MCF 10A (cell line): ENCODE results near the gene SAE1. TPM values are rescaled to one million over a fixed set of nuclear protein-coding genes. Genes with fewer than 3 reads are reported as not detected.
A peak's percentile ranks its signal among the peaks of the same experiment; 100 is the strongest.

ENCODE experiments used
- BruUV-seq: library from RNA; stranded (reverse); fragments of 400-500 nt; replicated peaks from 2 replicates; lab custom pipeline; 2021; lab: Mats Ljungman, UMichigan
- CTCF ChIA-PET: fragments of 300-600 bp; sonication (Branson Sonifier 250); formaldehyde crosslinking; extraction: SDS; loops from one replicate; lab custom pipeline; 2021; ENCODE audit warnings: antibody characterized with exemption, inconsistent platforms; lab: Yijun Ruan, JAX
- POLR2A ChIA-PET: fragments of 300-600, 350-650 bp; sonication (Branson Sonifier 250); formaldehyde crosslinking; extraction: SDS; loops from one replicate; lab custom pipeline; 2020; ENCODE audit warnings: antibody characterized with exemption, inconsistent platforms; lab: Yijun Ruan, JAX
- DNase-seq: peaks from one replicate; pipeline ENCODE4 v3.0.0-alpha.2; 2018; ENCODE audit not compliant: unreplicated experiment
- H3K27ac Mint-ChIP-seq: one replicate; pipeline ENCODE4 v1.8.0; 2022; ENCODE audit warnings: mild to moderate bottlenecking, low read depth, mixed read lengths; ENCODE audit not compliant: unreplicated experiment
- H3K27me3 Mint-ChIP-seq: one replicate; pipeline ENCODE4 v1.8.0; 2022; ENCODE audit warnings: mixed read lengths; ENCODE audit not compliant: insufficient read depth, unreplicated experiment
- H3K36me3 Mint-ChIP-seq: one replicate; pipeline ENCODE4 v1.8.0; 2022; ENCODE audit warnings: mild to moderate bottlenecking, moderate library complexity, mixed read lengths; ENCODE audit not compliant: insufficient read depth, unreplicated experiment
- H3K4me1 Mint-ChIP-seq: one replicate; pipeline ENCODE4 v1.8.0; 2022; ENCODE audit warnings: mixed read lengths; ENCODE audit not compliant: insufficient read depth, unreplicated experiment
- H3K4me3 Mint-ChIP-seq: one replicate; pipeline ENCODE4 v1.8.0; 2022; ENCODE audit warnings: mild to moderate bottlenecking, moderate library complexity, mixed read lengths; ENCODE audit not compliant: unreplicated experiment
- H3K9me3 Mint-ChIP-seq: one replicate; pipeline ENCODE4 v1.8.0; 2022; ENCODE audit warnings: mixed read lengths; ENCODE audit not compliant: unreplicated experiment
- CTCF ChIP-seq: fragments of 200-600 bp; IDR thresholded peaks from one replicate; pipeline ENCODE4 v1.8.0; 2022; ENCODE audit warnings: antibody characterized with exemption, mild to moderate bottlenecking; ENCODE audit not compliant: unreplicated experiment
- intact Hi-C: fragments of 100-400 bp; cut with micrococcal nuclease; formaldehyde crosslinking; loops from 2 replicates; pipeline ENCODE4 v1.14.1; 2022
- total RNA-seq: library from RNA; stranded (reverse); gene quantifications from 2 replicates; pipeline ENCODE4 v1.2.3, GENCODE V29; 2022

The SAE1 gene
- total RNA-seq, 1 experiment from 2014 or later, result 81.7 TPM

- no peaks in the 10 kb centered on the region for H3K9me3 Mint-ChIP-seq
- H3K4me3 Mint-ChIP-seq, result no peak overlapping the region
- TF ChIP-seq CTCF, result no peak
- BruUV-seq, result no TSS peak
- H3K27me3 Mint-ChIP-seq, result no peaks in the 10 kb centered on the region
- H3K36me3 Mint-ChIP-seq, result peaks cover 8% of the 10 kb centered on the region
- no peak overlapping the region for H3K27ac Mint-ChIP-seq
- ChIA-PET POLR2A (interaction anchor here (0.6 to 2.1 kb wide), 6 partner anchors 10 to 455 kb away, joined by 3 to 9 read pairs (median 7); partner anchors contain the start of gene ZC3H4), CTCF (interaction anchor here (0.6 to 2.1 kb wide), 3 partner anchors 10 to 208 kb away, joined by 3 to 10 read pairs (median 3); no protein-coding TSS in a partner anchor)
- intact Hi-C loops, result no loop called here
- H3K4me1 Mint-ChIP-seq, result peaks cover 21% of the 10 kb centered on the region
- DNase-seq, result no peak
These were observed 123.3 kb downstream of the SAE1 start for GRCh38 chr19:47253970-47254369.

- peaks cover 22% of the 10 kb centered on the region for H3K36me3 Mint-ChIP-seq
- H3K4me1 Mint-ChIP-seq, result peaks cover 25% of the 10 kb centered on the region
- intact Hi-C loops, result loop anchor here (2.0 kb wide), 1 partner anchor 19 kb away; the partner anchor contains the start of gene INAFM1
- peak within 1 kb of the TSS; percentile 99 for H3K27ac Mint-ChIP-seq
- no peak for TF ChIP-seq CTCF
- DNase-seq, result peak; percentile 95
- POLR2A ChIA-PET, result interaction anchor here (0.6 to 3.4 kb wide), 27 partner anchors 9 to 1363 kb away, joined by 3 to 53 read pairs (median 5); partner anchors contain the start of genes DHX34, INAFM1, RPL18 and SAE1
- no peaks in the 10 kb centered on the region for H3K9me3 Mint-ChIP-seq
- H3K4me3 Mint-ChIP-seq, result peak within 1 kb of the TSS; percentile 97
- BruUV-seq, result TSS peak; percentile 91
- CTCF ChIA-PET, result interaction anchor here (1.0 to 2.2 kb wide), 4 partner anchors 9 to 45 kb away, joined by 3 to 17 read pairs (median 8); no protein-coding TSS in a partner anchor
- no peaks in the 10 kb centered on the region for H3K27me3 Mint-ChIP-seq
These were observed 125.5 kb downstream of the SAE1 start, which contains the start of gene CCDC9 for GRCh38 chr19:47255879-47256692. TSS of gene CCDC9 (plus strand) at chr19:47256525. CDS start at chr19:47258401, 1,876 bp downstream.

DNA sequence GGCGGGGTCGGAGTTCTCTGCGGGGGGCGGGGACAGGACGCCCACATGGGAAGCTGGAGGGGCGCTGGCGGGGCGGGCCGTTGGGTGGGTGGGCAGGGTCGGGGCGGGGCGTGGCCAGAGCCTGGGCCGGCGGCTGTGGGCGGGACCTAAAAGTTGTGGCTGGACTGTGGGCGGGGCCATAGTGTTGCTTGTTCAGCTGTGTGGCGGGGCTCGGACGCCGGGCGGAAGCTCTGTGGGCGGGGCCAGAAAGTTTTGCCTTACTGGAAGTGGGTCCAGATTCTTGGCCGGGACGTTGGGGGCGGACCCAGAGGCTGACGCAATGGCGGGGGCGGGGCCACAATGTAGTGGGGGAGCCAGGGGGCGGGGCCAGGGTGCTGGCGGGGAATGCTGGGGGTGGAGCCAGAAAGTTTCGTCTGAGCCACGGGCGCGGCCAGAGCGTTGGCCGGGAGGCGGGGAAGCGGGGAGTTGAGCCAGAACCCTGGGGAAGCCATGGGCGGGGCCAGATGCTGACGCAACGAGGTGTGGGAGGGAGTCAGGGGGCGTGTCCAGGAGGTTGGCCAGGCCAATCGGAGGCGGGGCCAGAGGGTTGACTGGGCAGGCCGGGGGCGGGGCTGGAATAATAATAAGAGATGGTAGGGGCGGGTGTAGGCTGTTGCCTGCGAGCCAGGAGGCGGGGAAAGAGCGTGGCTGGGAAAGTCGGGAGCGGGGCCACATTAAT lies 126.2 kb downstream of the SAE1 start:
- peaks cover 30% of the 10 kb centered on the region for H3K36me3 Mint-ChIP-seq
- TF ChIP-seq CTCF, result no peak
- H3K4me1 Mint-ChIP-seq, result peaks cover 26% of the 10 kb centered on the region
- H3K4me3 Mint-ChIP-seq, result peak overlapping the region; percentile 97
- H3K27me3 Mint-ChIP-seq, result no peaks in the 10 kb centered on the region
- no peaks in the 10 kb centered on the region for H3K9me3 Mint-ChIP-seq
- DNase-seq, result peak; percentile 99
- H3K27ac Mint-ChIP-seq, result peak overlapping the region; percentile 99
- intact Hi-C loops, result loop anchor here (2.0 kb wide), 1 partner anchor 18 kb away; the partner anchor contains the start of gene INAFM1
- ChIA-PET POLR2A (interaction anchor here (0.6 to 3.4 kb wide), 30 partner anchors 9 to 1362 kb away, joined by 3 to 53 read pairs (median 5); partner anchors contain the start of genes DHX34, INAFM1, RPL18 and SAE1), CTCF (interaction anchor here (0.7 to 2.2 kb wide), 5 partner anchors 10 to 46 kb away, joined by 3 to 17 read pairs (median 3); no protein-coding TSS in a partner anchor)
- no TSS peak for BruUV-seq
